ENCODE results near the gene DECR2.
A peak's percentile ranks its signal among the peaks of the same experiment; 100 is the strongest.

DNA sequence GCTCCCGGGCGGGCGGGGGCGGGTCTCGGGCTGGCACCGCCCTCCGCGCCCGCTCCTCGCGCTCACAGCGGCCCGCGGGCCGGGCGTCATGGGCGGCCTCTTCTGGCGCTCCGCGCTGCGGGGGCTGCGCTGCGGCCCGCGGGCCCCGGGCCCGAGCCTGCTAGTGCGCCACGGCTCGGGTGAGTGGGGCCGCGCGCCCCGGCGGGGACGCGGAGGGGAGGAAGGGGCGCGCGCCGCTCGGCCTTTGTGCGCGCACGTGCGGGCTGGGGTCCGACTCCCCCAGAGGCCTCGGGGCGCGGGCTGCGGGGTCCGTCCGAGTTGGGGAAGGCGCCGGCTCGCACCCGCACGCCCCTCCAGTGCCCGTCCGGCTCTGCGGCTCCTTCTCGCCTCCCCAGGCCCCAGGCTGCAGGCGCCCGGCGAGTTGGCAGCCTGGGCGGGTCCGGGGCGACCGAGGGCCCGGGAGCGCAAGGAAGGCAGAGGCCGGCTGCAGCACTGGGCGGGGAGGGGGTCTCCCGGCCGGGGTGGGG lies 4.5 kb upstream of the DECR2 start, which contains the start of gene NME4:
- TF ChIP-seq, protein P1, sequence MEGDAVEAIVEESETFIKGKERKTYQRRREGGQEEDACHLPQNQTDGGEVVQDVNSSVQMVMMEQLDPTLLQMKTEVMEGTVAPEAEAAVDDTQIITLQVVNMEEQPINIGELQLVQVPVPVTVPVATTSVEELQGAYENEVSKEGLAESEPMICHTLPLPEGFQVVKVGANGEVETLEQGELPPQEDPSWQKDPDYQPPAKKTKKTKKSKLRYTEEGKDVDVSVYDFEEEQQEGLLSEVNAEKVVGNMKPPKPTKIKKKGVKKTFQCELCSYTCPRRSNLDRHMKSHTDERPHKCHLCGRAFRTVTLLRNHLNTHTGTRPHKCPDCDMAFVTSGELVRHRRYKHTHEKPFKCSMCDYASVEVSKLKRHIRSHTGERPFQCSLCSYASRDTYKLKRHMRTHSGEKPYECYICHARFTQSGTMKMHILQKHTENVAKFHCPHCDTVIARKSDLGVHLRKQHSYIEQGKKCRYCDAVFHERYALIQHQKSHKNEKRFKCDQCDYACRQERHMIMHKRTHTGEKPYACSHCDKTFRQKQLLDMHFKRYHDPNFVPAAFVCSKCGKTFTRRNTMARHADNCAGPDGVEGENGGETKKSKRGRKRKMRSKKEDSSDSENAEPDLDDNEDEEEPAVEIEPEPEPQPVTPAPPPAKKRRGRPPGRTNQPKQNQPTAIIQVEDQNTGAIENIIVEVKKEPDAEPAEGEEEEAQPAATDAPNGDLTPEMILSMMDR (IDR thresholded peaks at IDR 0.05 in 2 of 3, conservative IDR thresholded peaks at IDR 0.05 in 1 of 3; ENCODE audit: insufficient read depth in 2 of 3, low read depth in 1 of 3, low read length in 3 of 3), result no peak
- TF ChIP-seq YY1 (IDR thresholded peaks at IDR 0.05; ENCODE audit: borderline replicate concordance in 1 of 3, control insufficient read depth in 1 of 3, extremely low read depth in 1 of 3, insufficient read depth in 3 of 3, insufficient read length in 1 of 3, insufficient replicate concordance in 2 of 3, low read depth in 1 of 3, low read length in 2 of 3), result peak in 2 of 3 experiments; percentile 37 to 78
- TF ChIP-seq KDM2B (CRISPR knock-in tag; IDR thresholded peaks at IDR 0.05), result no peak
- TF ChIP-seq, protein P2, sequence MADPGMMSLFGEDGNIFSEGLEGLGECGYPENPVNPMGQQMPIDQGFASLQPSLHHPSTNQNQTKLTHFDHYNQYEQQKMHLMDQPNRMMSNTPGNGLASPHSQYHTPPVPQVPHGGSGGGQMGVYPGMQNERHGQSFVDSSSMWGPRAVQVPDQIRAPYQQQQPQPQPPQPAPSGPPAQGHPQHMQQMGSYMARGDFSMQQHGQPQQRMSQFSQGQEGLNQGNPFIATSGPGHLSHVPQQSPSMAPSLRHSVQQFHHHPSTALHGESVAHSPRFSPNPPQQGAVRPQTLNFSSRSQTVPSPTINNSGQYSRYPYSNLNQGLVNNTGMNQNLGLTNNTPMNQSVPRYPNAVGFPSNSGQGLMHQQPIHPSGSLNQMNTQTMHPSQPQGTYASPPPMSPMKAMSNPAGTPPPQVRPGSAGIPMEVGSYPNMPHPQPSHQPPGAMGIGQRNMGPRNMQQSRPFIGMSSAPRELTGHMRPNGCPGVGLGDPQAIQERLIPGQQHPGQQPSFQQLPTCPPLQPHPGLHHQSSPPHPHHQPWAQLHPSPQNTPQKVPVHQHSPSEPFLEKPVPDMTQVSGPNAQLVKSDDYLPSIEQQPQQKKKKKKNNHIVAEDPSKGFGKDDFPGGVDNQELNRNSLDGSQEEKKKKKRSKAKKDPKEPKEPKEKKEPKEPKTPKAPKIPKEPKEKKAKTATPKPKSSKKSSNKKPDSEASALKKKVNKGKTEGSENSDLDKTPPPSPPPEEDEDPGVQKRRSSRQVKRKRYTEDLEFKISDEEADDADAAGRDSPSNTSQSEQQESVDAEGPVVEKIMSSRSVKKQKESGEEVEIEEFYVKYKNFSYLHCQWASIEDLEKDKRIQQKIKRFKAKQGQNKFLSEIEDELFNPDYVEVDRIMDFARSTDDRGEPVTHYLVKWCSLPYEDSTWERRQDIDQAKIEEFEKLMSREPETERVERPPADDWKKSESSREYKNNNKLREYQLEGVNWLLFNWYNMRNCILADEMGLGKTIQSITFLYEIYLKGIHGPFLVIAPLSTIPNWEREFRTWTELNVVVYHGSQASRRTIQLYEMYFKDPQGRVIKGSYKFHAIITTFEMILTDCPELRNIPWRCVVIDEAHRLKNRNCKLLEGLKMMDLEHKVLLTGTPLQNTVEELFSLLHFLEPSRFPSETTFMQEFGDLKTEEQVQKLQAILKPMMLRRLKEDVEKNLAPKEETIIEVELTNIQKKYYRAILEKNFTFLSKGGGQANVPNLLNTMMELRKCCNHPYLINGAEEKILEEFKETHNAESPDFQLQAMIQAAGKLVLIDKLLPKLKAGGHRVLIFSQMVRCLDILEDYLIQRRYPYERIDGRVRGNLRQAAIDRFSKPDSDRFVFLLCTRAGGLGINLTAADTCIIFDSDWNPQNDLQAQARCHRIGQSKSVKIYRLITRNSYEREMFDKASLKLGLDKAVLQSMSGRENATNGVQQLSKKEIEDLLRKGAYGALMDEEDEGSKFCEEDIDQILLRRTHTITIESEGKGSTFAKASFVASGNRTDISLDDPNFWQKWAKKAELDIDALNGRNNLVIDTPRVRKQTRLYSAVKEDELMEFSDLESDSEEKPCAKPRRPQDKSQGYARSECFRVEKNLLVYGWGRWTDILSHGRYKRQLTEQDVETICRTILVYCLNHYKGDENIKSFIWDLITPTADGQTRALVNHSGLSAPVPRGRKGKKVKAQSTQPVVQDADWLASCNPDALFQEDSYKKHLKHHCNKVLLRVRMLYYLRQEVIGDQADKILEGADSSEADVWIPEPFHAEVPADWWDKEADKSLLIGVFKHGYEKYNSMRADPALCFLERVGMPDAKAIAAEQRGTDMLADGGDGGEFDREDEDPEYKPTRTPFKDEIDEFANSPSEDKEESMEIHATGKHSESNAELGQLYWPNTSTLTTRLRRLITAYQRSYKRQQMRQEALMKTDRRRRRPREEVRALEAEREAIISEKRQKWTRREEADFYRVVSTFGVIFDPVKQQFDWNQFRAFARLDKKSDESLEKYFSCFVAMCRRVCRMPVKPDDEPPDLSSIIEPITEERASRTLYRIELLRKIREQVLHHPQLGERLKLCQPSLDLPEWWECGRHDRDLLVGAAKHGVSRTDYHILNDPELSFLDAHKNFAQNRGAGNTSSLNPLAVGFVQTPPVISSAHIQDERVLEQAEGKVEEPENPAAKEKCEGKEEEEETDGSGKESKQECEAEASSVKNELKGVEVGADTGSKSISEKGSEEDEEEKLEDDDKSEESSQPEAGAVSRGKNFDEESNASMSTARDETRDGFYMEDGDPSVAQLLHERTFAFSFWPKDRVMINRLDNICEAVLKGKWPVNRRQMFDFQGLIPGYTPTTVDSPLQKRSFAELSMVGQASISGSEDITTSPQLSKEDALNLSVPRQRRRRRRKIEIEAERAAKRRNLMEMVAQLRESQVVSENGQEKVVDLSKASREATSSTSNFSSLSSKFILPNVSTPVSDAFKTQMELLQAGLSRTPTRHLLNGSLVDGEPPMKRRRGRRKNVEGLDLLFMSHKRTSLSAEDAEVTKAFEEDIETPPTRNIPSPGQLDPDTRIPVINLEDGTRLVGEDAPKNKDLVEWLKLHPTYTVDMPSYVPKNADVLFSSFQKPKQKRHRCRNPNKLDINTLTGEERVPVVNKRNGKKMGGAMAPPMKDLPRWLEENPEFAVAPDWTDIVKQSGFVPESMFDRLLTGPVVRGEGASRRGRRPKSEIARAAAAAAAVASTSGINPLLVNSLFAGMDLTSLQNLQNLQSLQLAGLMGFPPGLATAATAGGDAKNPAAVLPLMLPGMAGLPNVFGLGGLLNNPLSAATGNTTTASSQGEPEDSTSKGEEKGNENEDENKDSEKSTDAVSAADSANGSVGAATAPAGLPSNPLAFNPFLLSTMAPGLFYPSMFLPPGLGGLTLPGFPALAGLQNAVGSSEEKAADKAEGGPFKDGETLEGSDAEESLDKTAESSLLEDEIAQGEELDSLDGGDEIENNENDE (IDR thresholded peaks at IDR 0.05; ENCODE audit: low read depth, low read length), result no peak

Measured in K562 (cell line).